IMR-90 (cell line): ENCODE data around the gene STOM.

ENCODE experiments used
- CTCF ChIP-seq: conservative IDR thresholded peaks from 2 replicates; pipeline ENCODE4 v1.5.1; 2012; ENCODE audit warnings: mild to moderate bottlenecking, low read depth, low read length, improper control_type of control experiment
- POLR2A ChIP-seq: IDR thresholded peaks from 2 replicates; pipeline ENCODE4 v1.6.1; 2012; ENCODE audit warnings: mild to moderate bottlenecking, low read depth, low read length
- RFX5 ChIP-seq: IDR thresholded peaks from 2 replicates; pipeline ENCODE4 v1.8.0; 2012; ENCODE audit warnings: low read depth, mild to moderate bottlenecking, low read length, moderate library complexity

DNA sequence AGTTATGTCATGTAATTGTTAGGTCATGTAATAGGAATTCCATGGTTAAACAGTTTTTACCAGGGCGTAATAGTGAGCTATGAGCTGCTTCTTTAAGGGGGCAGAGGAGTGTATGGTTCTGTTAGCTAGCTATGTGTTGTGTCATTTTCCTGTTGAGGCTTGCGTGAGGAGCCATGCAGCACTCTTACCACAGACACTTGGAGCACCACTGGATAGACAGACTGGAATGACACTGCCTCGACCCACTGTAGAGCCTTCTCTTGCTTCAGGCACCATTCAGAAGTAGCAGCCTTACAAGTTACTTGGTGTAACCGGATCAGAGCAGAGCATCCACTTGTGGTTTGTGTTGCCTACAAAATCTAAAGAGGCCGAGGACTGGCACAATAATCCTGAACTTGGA lies 28.3 kb upstream of the STOM start:
- TF ChIP-seq POLR2A (peak; percentile 54; the same call in 1 of the 2 replicates), RFX5 (peak; percentile 23; the same call in 1 of the 2 replicates), CTCF (no peak)
